Liver (tissue), 3 donors: ENCODE measurements around the gene FARS2.

ENCODE experiments used
- ATF3 ChIP-seq: IDR thresholded peaks from 2 replicates; pipeline ENCODE4 v1.6.1; 2016; ENCODE audit warnings: antibody characterized with exemption
- CTCF ChIP-seq: fragments of 150-350 bp; IDR thresholded peaks from 2 replicates; pipeline ENCODE4 v1.5.1; 2017; ENCODE audit warnings: improper control_type of control experiment, low read depth, low read length; ENCODE audit not compliant: missing input control
- EGR1 ChIP-seq, 2 donors: IDR thresholded peaks; 2 replicates each; pipeline ENCODE4 v1.6.1; 2016 to 2018; ENCODE audit warnings: antibody characterized with exemption in 2 of 2, low read depth in 2 of 2
- GABPA ChIP-seq, 2 donors: IDR thresholded peaks in 1 of 2; conservative IDR thresholded peaks in 1 of 2; 2 replicates each; pipeline ENCODE4 v1.6.1; 2016; ENCODE audit warnings: antibody characterized with exemption in 2 of 2, mild to moderate bottlenecking in 1 of 2, moderate library complexity in 1 of 2
- HNF4G ChIP-seq: IDR thresholded peaks from 2 replicates; pipeline ENCODE4 v1.6.1; 2016; ENCODE audit warnings: antibody characterized with exemption
- JUND ChIP-seq, 2 donors: IDR thresholded peaks; 2 replicates each; pipeline ENCODE4 v1.6.1; 2016; ENCODE audit warnings: antibody characterized with exemption in 2 of 2
- MAX ChIP-seq: IDR thresholded peaks from 2 replicates; pipeline ENCODE4 v1.6.1; 2016; ENCODE audit warnings: antibody characterized with exemption
- NR2F2 ChIP-seq: IDR thresholded peaks from 2 replicates; pipeline ENCODE4 v1.6.1; 2016; ENCODE audit warnings: antibody characterized with exemption
- RAD21 ChIP-seq, 2 donors: IDR thresholded peaks; 2 replicates each; pipeline ENCODE4 v1.6.1; 2016; ENCODE audit warnings: antibody characterized with exemption in 2 of 2, mild to moderate bottlenecking in 2 of 2
- REST ChIP-seq: IDR thresholded peaks from 2 replicates; pipeline ENCODE4 v1.6.1; 2016; ENCODE audit warnings: antibody characterized with exemption, mild to moderate bottlenecking
- SP1 ChIP-seq: IDR thresholded peaks from 2 replicates; pipeline ENCODE4 v1.6.1; 2018; ENCODE audit warnings: antibody characterized with exemption, mild to moderate bottlenecking
- TAF1 ChIP-seq: conservative IDR thresholded peaks from 2 replicates; pipeline ENCODE4 v1.6.1; 2016; ENCODE audit warnings: antibody characterized with exemption, mild to moderate bottlenecking
- YY1 ChIP-seq: IDR thresholded peaks from 2 replicates; pipeline ENCODE4 v1.6.1; 2016; ENCODE audit warnings: antibody characterized with exemption, mild to moderate bottlenecking
- ZBTB33 ChIP-seq: IDR thresholded peaks from 2 replicates; pipeline ENCODE4 v1.6.1; 2016; ENCODE audit warnings: antibody characterized with exemption
- donor health status: healthy.
- donor health status: healthy.

- TF ChIP-seq HNF4G (no peak), CTCF (no peak), MAX (no peak), RAD21 (IDR thresholded peaks at IDR 0.05) (no peak), NR2F2 (no peak), ZBTB33 (no peak), TAF1 (no peak), ATF3 (no peak), YY1 (no peak), SP1 (no peak), GABPA (IDR thresholded peaks at IDR 0.05 in 1 of 2, conservative IDR thresholded peaks at IDR 0.05 in 1 of 2) (no peak), JUND (IDR thresholded peaks at IDR 0.05) (no peak), REST (no peak), EGR1 (IDR thresholded peaks at IDR 0.05; ENCODE audit: low read depth in 2 of 2) (no peak)
Observed at GRCh38 chr6:5590187-5590586, 328.9 kb downstream of the FARS2 start.
